ENCODE data around the gene KCNJ6.
"Not testable (repeated sequence)": the region's sequence is repeated elsewhere in the genome, so short reads cannot be mapped to it uniquely, and the experiment has no call there.

The KCNJ6 gene

DNA sequence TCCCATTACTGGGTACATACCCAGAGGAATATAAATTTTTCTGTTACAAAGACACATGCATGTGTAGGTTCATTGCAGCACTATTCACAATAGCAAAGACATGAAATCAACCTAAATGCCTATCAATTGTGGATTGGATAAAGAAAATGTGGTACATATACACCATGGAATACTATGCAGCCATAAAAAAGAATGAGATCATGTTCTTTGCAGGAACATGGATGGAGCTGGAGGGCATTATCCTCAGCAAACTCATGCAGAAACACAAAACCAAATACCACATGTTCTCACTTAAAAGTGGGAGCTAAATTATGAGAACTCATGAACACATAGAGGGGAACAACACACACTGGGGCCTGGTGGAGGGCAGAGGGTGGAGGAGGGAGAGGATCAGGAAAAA is 272.4 kb downstream of the KCNJ6 start:
- H3K27ac Mint-ChIP-seq; H3K36me3 Mint-ChIP-seq (ENCODE audit: low read depth); H3K9me3 Mint-ChIP-seq; H3K4me1 Mint-ChIP-seq (ENCODE audit: low read depth); intact Hi-C loops (cut with micrococcal nuclease); H3K4me3 Mint-ChIP-seq: not testable (repeated sequence)
- H3K27me3 Mint-ChIP-seq: peaks cover 12% of the 10 kb centered on the region

DNA sequence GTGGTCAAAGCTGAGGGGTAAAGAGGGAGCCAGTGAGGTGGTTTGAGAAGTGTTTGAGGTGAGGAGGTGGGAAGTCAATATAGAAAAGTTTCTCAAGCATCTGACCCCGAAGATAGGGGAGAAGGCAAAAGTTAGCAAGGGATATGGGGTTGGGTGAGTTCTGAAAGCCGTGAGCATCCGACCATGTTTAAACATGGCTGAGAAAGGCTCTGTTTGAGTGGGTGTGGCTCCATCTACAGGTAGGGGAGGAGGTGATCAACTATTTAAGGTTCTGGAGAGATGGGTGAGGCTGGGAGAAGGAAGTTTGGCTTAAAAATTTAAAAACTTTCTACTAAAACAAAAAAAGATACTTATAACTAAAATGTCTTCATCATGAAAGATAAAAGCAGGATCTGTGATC is 273.8 kb downstream of the KCNJ6 start:
- no peaks in the 10 kb centered on the region for H3K36me3 Mint-ChIP-seq (ENCODE audit: low read depth)
- no peak overlapping the region for H3K27ac Mint-ChIP-seq
- H3K4me3 Mint-ChIP-seq: no peak overlapping the region
- H3K9me3 Mint-ChIP-seq: no peaks in the 10 kb centered on the region
- no peaks in the 10 kb centered on the region for H3K4me1 Mint-ChIP-seq (ENCODE audit: low read depth)
- H3K27me3 Mint-ChIP-seq: peaks cover 10% of the 10 kb centered on the region
- intact Hi-C loops (cut with micrococcal nuclease): no loop called here

DNA sequence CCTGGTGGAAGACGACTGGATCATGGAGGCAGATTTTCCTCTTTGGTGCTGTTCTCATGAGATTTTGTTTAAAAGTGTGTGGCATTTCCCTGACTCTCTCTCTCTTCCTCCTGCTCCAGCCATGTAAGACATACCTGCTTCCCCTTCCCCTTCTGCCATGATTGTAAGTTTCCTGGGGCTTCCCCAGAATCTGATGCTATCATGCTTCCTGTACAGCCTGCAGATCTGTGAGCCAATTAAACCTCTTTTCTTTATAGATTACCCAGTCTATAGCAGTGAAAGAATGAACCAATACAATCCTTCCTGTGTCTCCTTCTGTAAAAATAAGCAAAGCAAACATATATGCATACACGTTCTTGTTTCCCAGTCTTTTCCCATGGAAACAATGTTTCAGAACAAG is 276.5 kb downstream of the KCNJ6 start:
- intact Hi-C loops (cut with micrococcal nuclease): no loop called here
- no peaks in the 10 kb centered on the region for H3K36me3 Mint-ChIP-seq (ENCODE audit: low read depth)
- H3K27me3 Mint-ChIP-seq: peaks cover 10% of the 10 kb centered on the region
- no peaks in the 10 kb centered on the region for H3K4me1 Mint-ChIP-seq (ENCODE audit: low read depth)
- H3K4me3 Mint-ChIP-seq: no peak overlapping the region
- H3K9me3 Mint-ChIP-seq: no peaks in the 10 kb centered on the region
- no peak overlapping the region for H3K27ac Mint-ChIP-seq

DNA sequence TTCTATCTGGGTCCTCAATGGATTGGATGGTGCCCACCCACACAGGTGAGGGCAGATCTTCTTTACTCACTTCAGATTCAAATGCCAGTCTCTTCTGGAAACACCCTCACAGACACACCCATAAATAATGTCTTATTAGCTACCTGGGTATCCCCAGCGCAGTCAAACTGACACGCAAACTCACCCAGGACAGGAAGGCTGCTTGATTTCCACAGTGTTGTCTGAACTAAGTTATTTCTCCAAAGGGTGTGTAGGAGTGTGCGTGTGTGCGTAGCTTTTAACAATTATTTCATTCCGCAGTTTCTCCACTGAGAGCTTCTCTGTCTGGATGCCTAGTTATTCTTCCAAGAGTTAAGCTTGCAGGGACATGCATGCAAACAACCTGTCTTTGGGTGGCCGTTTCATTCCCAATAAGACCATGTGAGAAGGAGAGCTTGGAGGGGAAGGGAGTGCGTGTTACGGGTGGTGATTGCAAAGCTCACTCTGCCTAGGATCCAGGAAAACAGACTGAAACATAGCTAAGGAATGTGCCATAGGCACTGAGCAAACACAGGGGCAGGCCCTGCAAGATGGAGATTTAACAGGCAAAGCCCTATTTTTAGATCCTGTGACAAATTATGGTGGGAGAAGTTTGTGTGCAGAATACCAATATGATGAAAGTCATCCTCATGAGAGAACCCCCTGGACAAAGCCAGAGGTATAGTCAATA is 280.0 kb downstream of the KCNJ6 start:
- H3K36me3 Mint-ChIP-seq (ENCODE audit: low read depth): no peaks in the 10 kb centered on the region
- intact Hi-C loops (cut with micrococcal nuclease): no loop called here
- H3K27ac Mint-ChIP-seq: no peak overlapping the region
- H3K9me3 Mint-ChIP-seq: no peaks in the 10 kb centered on the region
- H3K4me1 Mint-ChIP-seq (ENCODE audit: low read depth): no peaks in the 10 kb centered on the region
- no peak overlapping the region for H3K4me3 Mint-ChIP-seq
- H3K27me3 Mint-ChIP-seq: peaks cover 7% of the 10 kb centered on the region

DNA sequence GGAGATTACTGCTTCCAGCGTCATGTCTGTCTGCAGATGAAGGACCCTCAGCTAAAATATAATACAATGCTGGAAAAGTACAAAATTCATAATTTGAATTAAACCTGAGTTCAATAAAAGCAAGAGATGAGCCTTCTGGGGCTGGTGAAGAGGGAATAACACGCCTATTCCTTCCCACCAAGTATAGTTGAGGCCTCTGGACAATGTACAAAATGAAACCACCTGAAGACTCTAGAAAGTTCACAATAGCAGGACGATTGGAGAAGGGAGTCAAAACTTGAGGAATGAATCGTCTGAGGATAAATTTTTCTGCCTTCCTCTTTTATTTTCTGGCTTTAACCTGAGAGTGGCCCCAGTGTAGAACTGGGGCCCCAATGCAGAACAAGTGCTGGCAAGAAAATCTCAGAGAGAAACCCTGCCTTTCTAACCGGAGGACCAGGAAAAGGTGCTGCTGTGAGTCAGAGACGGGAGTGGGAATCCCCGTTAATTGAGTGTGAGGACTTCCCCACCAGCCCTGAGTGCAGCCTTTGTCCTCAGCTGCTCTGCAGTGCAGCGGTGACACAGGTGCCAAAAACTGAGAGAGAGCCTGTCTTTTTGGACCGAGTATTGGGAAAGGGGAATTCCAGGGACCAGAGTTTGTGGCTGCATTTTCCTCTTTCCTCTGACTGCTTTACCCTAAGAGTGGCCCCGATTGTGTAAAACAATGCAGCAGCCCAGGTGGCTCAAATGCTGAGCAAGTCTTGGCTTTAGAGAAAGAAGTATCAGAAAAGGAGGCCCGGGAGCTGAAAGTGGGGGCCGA is 284.7 kb downstream of the KCNJ6 start:
- Mint-ChIP-seq H3K27me3 (peaks cover 6% of the 10 kb centered on the region), H3K4me3 (no peak overlapping the region)

DNA sequence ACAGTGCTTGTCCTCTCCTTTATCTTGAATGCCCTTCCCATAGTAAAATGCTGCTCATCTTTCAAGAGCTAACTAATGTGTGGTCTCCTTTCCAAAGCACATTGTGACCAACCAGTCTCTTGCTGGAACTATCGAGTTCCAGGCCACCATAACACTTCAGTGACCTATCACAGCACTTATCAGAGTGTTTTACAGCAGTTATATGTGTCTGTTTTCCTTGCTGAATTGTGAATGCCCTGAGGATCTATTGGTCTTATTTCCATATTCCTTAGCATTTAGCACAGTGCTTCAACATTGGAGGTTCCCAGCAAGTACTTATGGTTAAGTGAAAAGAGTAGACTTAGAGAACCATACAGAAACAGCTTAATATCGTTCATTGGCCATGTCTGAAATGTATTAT is 285.4 kb downstream of the KCNJ6 start:
- intact Hi-C loops (cut with micrococcal nuclease): no loop called here
- H3K27ac Mint-ChIP-seq: no peak overlapping the region
- peaks cover 4% of the 10 kb centered on the region for H3K27me3 Mint-ChIP-seq
- no peaks in the 10 kb centered on the region for H3K36me3 Mint-ChIP-seq (ENCODE audit: low read depth)
- H3K9me3 Mint-ChIP-seq: no peaks in the 10 kb centered on the region
- no peaks in the 10 kb centered on the region for H3K4me1 Mint-ChIP-seq (ENCODE audit: low read depth)
- no peak overlapping the region for H3K4me3 Mint-ChIP-seq

More for the DNA sequence above, 284.7 kb downstream of the KCNJ6 start:
- H3K27ac Mint-ChIP-seq: no peak overlapping the region
- no peaks in the 10 kb centered on the region for H3K9me3 Mint-ChIP-seq
- H3K4me1 Mint-ChIP-seq (ENCODE audit: low read depth): no peaks in the 10 kb centered on the region
- intact Hi-C loops (cut with micrococcal nuclease): no loop called here
- no peaks in the 10 kb centered on the region for H3K36me3 Mint-ChIP-seq (ENCODE audit: low read depth)

DNA sequence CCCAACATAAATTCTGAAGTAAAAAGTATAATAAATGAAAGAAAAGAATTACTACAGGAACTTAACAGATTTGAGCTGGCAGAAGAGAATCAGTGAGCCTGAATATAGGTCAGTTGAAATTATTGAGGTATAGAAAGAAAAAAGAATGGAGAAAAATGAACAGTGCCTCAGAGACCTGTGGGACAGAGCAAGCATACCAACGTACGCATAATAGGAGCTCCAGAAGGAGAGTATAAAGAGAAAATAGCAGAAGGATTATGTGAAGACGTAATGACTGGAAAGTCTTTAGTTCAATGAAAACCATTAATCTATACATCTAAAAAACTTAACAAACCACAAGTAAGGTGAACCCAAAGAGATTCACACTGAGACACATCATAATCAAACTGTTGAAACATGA is 287.9 kb downstream of the KCNJ6 start:
- Mint-ChIP-seq H3K4me3 (no peak overlapping the region), H3K9me3 (no peaks in the 10 kb centered on the region), H3K27me3 (peaks cover 4% of the 10 kb centered on the region), H3K27ac (no peak overlapping the region), H3K4me1 (ENCODE audit: low read depth) (no peaks in the 10 kb centered on the region), H3K36me3 (ENCODE audit: low read depth) (no peaks in the 10 kb centered on the region)
- intact Hi-C loops (cut with micrococcal nuclease): no loop called here

DNA sequence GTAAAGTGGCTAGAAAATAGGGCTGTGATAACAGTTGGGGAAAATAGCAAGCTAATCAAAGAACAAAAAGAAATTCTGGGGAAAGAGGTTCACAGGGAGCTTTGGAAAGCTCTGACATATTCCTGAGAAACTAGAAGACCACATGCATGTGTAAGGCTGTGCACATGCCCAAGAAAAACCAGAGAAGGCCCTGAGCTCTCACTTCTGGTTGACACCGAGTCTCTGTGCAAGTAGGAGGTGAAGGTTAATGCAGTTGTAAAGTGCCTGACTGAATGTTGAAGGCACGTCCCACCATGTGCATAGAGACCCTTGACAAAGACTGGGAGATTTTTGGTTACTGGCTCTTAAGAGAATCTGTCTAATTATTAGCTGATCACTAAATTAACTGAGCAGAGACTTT is 288.7 kb downstream of the KCNJ6 start:
- Mint-ChIP-seq H3K4me1 (ENCODE audit: low read depth) (no peaks in the 10 kb centered on the region), H3K9me3 (no peaks in the 10 kb centered on the region), H3K4me3 (no peak overlapping the region), H3K27ac (no peak overlapping the region), H3K27me3 (peaks cover 4% of the 10 kb centered on the region), H3K36me3 (ENCODE audit: low read depth) (no peaks in the 10 kb centered on the region)
- intact Hi-C loops (cut with micrococcal nuclease): no loop called here

DNA sequence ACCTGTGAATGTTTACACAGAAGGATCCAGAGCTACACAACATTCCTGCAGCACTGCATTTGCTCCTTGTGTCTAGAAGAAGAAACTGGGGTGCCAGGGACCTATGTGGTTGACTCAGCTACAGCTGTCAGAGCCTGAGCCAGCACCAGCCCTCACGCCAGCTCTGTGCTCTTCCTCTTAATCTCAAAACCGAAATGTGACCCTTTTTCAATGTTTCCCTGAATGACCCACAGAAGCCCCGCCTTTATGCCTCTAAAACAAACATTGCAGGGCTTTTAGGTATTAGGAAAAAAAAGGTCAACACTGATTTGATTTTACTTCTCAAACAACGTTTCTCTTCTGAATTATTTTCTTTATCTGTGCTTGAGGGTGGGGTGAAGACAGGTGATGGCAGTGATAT is 289.2 kb downstream of the KCNJ6 start:
- Mint-ChIP-seq H3K27me3 (peaks cover 4% of the 10 kb centered on the region), H3K27ac (no peak overlapping the region), H3K4me3 (no peak overlapping the region), H3K36me3 (ENCODE audit: low read depth) (no peaks in the 10 kb centered on the region), H3K4me1 (ENCODE audit: low read depth) (no peaks in the 10 kb centered on the region), H3K9me3 (no peaks in the 10 kb centered on the region)
- intact Hi-C loops (cut with micrococcal nuclease): no loop called here

DNA sequence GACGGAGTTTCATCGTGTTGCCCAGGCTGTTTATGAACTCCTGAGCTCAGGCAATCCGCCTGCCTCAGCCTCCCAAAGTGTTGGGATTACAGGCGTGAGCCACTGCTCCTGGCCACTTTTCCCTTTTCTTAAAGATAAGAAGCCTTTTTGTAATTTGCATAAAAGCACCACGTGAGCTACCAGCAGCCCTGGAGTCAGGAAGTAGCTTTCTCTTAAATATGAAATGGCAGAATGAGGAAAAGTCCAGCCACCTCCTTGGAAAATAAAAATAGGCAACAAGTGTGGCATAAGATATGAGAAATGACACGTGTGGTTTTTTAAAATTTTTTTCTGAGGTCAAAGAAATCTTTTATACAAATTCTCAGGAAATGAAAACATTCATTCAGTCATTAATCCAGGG is 289.9 kb downstream of the KCNJ6 start:
- Mint-ChIP-seq H3K4me1 (ENCODE audit: low read depth) (no peaks in the 10 kb centered on the region), H3K27ac (no peak overlapping the region), H3K27me3 (no peaks in the 10 kb centered on the region), H3K36me3 (ENCODE audit: low read depth) (no peaks in the 10 kb centered on the region), H3K9me3 (no peaks in the 10 kb centered on the region), H3K4me3 (no peak overlapping the region)
- intact Hi-C loops (cut with micrococcal nuclease): no loop called here

DNA sequence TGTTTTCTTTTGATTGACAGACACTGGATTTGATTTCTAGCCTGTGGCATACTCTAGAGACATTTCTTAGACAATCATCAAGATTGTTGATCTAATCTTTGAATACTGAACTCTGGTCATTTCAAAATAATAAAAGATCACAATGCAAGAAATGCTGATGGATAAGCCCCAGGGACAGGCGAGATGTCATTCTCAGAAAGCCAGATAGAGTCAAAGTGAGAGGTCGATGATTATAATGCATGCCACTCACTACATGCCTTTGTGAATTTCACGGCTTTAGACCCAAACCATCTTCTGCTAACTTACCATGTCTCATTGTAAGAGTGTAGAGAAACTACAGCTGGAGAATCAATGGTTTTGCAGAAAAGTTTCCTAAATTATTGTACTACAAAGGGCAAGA is 292.6 kb downstream of the KCNJ6 start:
- no peak overlapping the region for H3K4me3 Mint-ChIP-seq
- no peaks in the 10 kb centered on the region for H3K36me3 Mint-ChIP-seq (ENCODE audit: low read depth)
- H3K27me3 Mint-ChIP-seq: no peaks in the 10 kb centered on the region
- no peak overlapping the region for H3K27ac Mint-ChIP-seq
- no peaks in the 10 kb centered on the region for H3K4me1 Mint-ChIP-seq (ENCODE audit: low read depth)
- intact Hi-C loops (cut with micrococcal nuclease): no loop called here
- H3K9me3 Mint-ChIP-seq: no peaks in the 10 kb centered on the region

DNA sequence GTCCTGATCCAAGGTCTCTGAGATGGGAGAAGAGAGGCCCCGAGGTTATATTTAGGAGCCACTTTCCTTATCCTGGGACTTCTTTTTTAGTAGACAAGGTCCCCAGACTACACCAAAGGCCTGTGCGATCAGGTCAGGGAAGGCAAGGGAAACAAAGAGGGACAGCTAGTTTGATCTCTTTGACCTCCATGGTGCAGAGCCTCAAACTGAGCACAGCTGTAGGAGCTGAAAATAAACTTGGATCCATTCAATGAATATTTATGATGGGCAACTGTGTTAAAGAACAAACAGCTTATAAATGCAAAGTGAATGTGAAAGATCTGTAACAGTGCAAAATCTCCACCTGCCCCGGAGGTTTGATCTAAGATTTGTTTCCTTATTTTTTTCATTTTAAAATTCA is 293.1 kb downstream of the KCNJ6 start:
- Mint-ChIP-seq H3K36me3 (ENCODE audit: low read depth) (no peaks in the 10 kb centered on the region), H3K4me1 (ENCODE audit: low read depth) (no peaks in the 10 kb centered on the region), H3K27ac (no peak overlapping the region), H3K9me3 (no peaks in the 10 kb centered on the region), H3K27me3 (no peaks in the 10 kb centered on the region), H3K4me3 (no peak overlapping the region)
- intact Hi-C loops (cut with micrococcal nuclease): no loop called here

DNA sequence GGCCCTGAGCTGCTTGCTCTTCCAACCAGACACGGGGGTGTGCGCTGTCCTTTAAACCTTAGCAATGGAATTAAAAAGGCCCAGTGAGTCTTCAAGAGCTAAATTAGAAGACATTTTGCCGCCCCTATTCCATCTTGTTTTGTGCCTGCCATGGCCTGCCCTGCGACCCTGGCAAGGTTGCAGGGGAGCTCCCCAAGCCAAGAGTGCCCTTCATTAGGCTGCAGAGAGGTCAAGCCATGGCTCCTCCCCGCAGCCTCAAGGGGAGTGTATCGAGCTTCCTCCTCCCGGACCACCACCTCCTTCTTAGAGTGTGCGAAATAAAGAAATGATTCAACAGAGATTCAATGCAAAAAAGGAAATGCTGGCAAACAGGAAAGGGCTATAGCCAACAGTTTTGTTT is 293.5 kb downstream of the KCNJ6 start:
- intact Hi-C loops (cut with micrococcal nuclease): no loop called here
- H3K27ac Mint-ChIP-seq: no peak overlapping the region
- no peaks in the 10 kb centered on the region for H3K27me3 Mint-ChIP-seq
- H3K9me3 Mint-ChIP-seq: no peaks in the 10 kb centered on the region
- no peaks in the 10 kb centered on the region for H3K36me3 Mint-ChIP-seq (ENCODE audit: low read depth)
- no peak overlapping the region for H3K4me3 Mint-ChIP-seq
- H3K4me1 Mint-ChIP-seq (ENCODE audit: low read depth): no peaks in the 10 kb centered on the region

DNA sequence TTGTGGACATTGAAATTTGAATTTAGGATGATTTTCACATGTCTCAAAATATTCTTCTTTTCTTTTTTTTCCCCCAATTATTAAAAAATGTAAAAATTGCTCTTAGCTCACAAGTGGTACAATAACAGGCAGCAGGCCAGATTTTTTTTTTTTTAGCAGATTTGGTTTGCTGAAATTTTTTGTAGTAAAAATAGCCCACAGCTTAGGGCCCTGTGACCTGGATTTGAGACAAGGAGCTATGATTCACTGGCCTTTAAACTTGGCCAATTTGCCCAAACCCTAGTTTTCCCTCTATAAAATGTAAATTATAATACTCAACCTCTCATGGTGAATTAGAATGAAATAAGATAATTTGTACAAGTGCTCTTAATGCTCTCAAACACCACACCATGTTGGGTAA is 295.9 kb downstream of the KCNJ6 start:
- Mint-ChIP-seq H3K27ac (no peak overlapping the region), H3K27me3 (no peaks in the 10 kb centered on the region), H3K9me3 (no peaks in the 10 kb centered on the region), H3K36me3 (ENCODE audit: low read depth) (no peaks in the 10 kb centered on the region), H3K4me3 (no peak overlapping the region), H3K4me1 (ENCODE audit: low read depth) (no peaks in the 10 kb centered on the region)
- intact Hi-C loops (cut with micrococcal nuclease): no loop called here
